Activated CD4-positive, alpha-beta T cell treated with anti-CD3 and anti-CD28 coated beads for 1 hour (primary cell): ENCODE data around the gene ALPK3.
"Not testable (repeated sequence)": the region's sequence is repeated elsewhere in the genome, so short reads cannot be mapped to it uniquely, and the experiment has no call there.

Source experiments
- DNase-seq: peaks from one replicate; pipeline ENCODE4 v3.0.0-alpha.2; 2020

Gene ALPK3

GRCh38 chr15:84826369-84826823 lies 9.2 kb downstream of the ALPK3 start:
- no peak for DNase-seq

GRCh38 chr15:84827246-84827645 lies 10.1 kb downstream of the ALPK3 start:
- no peak for DNase-seq

GRCh38 chr15:84828086-84828908 lies 11.1 kb downstream of the ALPK3 start:
- no peak for DNase-seq

- no peak for DNase-seq
These were observed 12.3 kb downstream of the ALPK3 start for GRCh38 chr15:84829428-84829827.

- no peak for DNase-seq
These were observed 12.9 kb downstream of the ALPK3 start for GRCh38 chr15:84830036-84830435.

- DNase-seq, result no peak
These were observed 13.9 kb downstream of the ALPK3 start for GRCh38 chr15:84831028-84831427.

GRCh38 chr15:84831613-84832012 lies 14.5 kb downstream of the ALPK3 start:
- DNase-seq, result no peak

GRCh38 chr15:84832448-84833040 lies 15.4 kb downstream of the ALPK3 start:
- DNase-seq, result no peak

- no peak for DNase-seq
These were observed 16.5 kb downstream of the ALPK3 start for GRCh38 chr15:84833447-84834228.

- no peak for DNase-seq
These were observed 17.2 kb downstream of the ALPK3 start for GRCh38 chr15:84834229-84834955.

GRCh38 chr15:84834969-84835368 lies 17.8 kb downstream of the ALPK3 start:
- no peak for DNase-seq

GRCh38 chr15:84835661-84836337 lies 18.6 kb downstream of the ALPK3 start:
- no peak for DNase-seq

- no peak for DNase-seq
These were observed 19.7 kb downstream of the ALPK3 start for GRCh38 chr15:84836844-84837243.

- DNase-seq, result no peak
These were observed 22.6 kb downstream of the ALPK3 start for GRCh38 chr15:84839714-84840113.

GRCh38 chr15:84840255-84840654 lies 23.1 kb downstream of the ALPK3 start:
- no peak for DNase-seq

GRCh38 chr15:84840741-84841429 lies 23.7 kb downstream of the ALPK3 start:
- no peak for DNase-seq

GRCh38 chr15:84842781-84843180 lies 25.6 kb downstream of the ALPK3 start:
- DNase-seq, result no peak

- DNase-seq, result no peak
These were observed 27.8 kb downstream of the ALPK3 start for GRCh38 chr15:84844964-84845363.

GRCh38 chr15:84845631-84846030 lies 28.5 kb downstream of the ALPK3 start:
- DNase-seq, result not testable (repeated sequence)

GRCh38 chr15:84846269-84846668 lies 29.1 kb downstream of the ALPK3 start:
- DNase-seq, result no peak

- no peak for DNase-seq
These were observed 30.2 kb downstream of the ALPK3 start for GRCh38 chr15:84847382-84847781.

GRCh38 chr15:84852212-84852611 lies 35.1 kb downstream of the ALPK3 start:
- DNase-seq, result no peak
